Measurements from ENCODE around the gene PAQR6.

DNA sequence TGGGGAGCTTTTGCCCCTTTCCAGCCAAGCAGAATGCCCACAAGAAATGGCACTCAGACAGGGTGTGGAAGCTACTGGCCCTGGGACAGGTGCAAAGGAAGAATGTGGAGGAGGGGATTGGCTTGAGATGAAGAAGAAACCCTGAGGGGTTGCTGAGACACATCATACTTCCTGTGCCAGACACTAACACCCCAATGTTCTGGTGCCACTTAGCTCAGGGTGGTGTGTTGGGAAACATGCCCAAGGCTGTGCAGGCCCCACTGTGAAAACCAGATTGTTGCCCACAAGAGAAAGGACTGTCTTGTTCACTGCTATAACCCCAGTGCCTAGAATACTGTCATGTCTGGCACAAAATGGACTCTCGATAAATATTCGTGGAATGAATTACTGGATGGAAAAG, 9.9 kb upstream of the PAQR6 start:
- TF ChIP-seq POLR2A (IDR thresholded peaks at IDR 0.05): no peak
- TF ChIP-seq, protein P1, sequence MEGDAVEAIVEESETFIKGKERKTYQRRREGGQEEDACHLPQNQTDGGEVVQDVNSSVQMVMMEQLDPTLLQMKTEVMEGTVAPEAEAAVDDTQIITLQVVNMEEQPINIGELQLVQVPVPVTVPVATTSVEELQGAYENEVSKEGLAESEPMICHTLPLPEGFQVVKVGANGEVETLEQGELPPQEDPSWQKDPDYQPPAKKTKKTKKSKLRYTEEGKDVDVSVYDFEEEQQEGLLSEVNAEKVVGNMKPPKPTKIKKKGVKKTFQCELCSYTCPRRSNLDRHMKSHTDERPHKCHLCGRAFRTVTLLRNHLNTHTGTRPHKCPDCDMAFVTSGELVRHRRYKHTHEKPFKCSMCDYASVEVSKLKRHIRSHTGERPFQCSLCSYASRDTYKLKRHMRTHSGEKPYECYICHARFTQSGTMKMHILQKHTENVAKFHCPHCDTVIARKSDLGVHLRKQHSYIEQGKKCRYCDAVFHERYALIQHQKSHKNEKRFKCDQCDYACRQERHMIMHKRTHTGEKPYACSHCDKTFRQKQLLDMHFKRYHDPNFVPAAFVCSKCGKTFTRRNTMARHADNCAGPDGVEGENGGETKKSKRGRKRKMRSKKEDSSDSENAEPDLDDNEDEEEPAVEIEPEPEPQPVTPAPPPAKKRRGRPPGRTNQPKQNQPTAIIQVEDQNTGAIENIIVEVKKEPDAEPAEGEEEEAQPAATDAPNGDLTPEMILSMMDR (IDR thresholded peaks at IDR 0.05): no peak
